Colonic mucosa (tissue), 4 donors: ENCODE data around the gene SYNDIG1. TPM values are rescaled to one million over a fixed set of nuclear protein-coding genes. Genes with fewer than 3 reads are reported as not detected.

Source experiments
- DNase-seq: peaks from one replicate; pipeline ENCODE4 v3.0.0-alpha.2; 2020
- H3K27ac ChIP-seq: fragments of 200-600 bp; one replicate; pipeline ENCODE4 v1.8.0; 2021
- H3K27me3 ChIP-seq: fragments of 200-600 bp; one replicate; pipeline ENCODE4 v1.8.0; 2021
- H3K36me3 ChIP-seq: fragments of 200-600 bp; one replicate; pipeline ENCODE4 v1.8.0; 2021
- H3K4me1 ChIP-seq: fragments of 200-600 bp; one replicate; pipeline ENCODE4 v1.8.0; 2021; ENCODE audit warnings: mild to moderate bottlenecking
- H3K4me3 ChIP-seq: fragments of 200-600 bp; one replicate; pipeline ENCODE4 v1.8.0; 2021
- H3K9ac ChIP-seq, 2 donors: one replicate each; pipeline ENCODE4 v1.7.0; 2013; ENCODE audit warnings: control low read depth in 2 of 2, low read depth in 2 of 2, low read length in 2 of 2
- H3K9me3 ChIP-seq: fragments of 200-600 bp; one replicate; pipeline ENCODE4 v1.8.0; 2021
- intact Hi-C: fragments of 100-400 bp; cut with DNase I; formaldehyde crosslinking; loops from one replicate; pipeline ENCODE4 v1.14.1; 2022
- total RNA-seq, 2 donors: library from RNA; stranded (reverse); fragmentation: NEBNext Ultra II Directional in 1 of 2; extraction: Animal tissue kit (Norgen Biotek cat#: 25700) in 1 of 2; gene quantifications; one replicate each; pipeline ENCODE4 v1.2.1, GENCODE V29; 2021
- TF ChIP-seq, protein P1 (sequence below): fragments of 200-600 bp; IDR thresholded peaks from one replicate; pipeline ENCODE4 v1.8.0; 2022; ENCODE audit warnings: antibody characterized with exemption, mild to moderate bottlenecking
- donor health status: healthy.
- donor health status: DM: no; HTN: no; CAD: no.
- donor health status: DM: no; HTN: no; CAD: no.

Gene SYNDIG1
- total RNA-seq, 2 donors from 2014 or later, result 0.10 to 0.19 TPM

DNA sequence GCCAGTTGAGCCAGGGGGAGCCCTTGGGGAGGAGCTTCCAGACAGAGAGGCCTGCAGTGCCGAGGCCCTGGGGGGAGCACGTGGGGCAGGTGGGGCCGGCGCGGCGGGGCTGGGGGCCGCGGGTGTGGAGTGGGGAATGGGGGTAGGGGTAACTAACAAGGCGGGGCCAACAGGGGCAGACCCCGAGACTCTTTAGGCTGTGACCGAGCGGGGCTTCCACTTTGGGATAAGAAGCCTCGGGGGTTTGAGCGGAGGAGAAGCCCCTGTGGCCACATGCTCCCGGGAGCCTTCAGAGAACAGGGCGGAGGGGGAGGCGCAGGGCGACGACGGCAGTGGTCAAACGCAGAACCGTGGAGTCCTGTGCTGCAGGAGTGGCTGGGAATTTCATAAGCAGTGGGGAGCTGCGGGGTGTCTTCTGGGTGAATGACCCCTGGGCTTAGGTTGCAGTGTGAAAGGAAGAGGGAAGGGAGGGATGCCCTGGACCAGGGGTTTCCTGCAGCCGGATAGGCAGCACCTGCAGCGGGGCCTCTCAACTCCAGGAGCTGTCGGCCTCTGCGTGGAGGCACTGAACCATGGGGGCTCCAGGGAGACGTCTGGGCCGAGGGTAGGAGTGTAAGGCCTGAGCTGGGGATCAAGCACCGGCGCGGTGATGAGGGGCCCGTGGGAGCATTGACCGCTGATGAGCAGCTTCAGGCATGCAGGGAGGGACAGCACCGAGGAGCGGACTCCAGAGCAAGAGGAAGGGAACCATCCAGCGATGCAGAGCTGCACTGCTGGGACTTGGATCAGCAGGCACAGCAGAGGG is 121.0 kb downstream of the SYNDIG1 start:
- no peaks in the 10 kb centered on the region for H3K27me3 ChIP-seq
- no peak overlapping the region for H3K9ac ChIP-seq
- H3K27ac ChIP-seq, result no peak overlapping the region
- H3K4me1 ChIP-seq, result no peaks in the 10 kb centered on the region
- no peak for DNase-seq
- intact Hi-C loops, result no loop called here
- H3K36me3 ChIP-seq, result no peaks in the 10 kb centered on the region
- no peak overlapping the region for H3K4me3 ChIP-seq
- TF ChIP-seq, protein P1, sequence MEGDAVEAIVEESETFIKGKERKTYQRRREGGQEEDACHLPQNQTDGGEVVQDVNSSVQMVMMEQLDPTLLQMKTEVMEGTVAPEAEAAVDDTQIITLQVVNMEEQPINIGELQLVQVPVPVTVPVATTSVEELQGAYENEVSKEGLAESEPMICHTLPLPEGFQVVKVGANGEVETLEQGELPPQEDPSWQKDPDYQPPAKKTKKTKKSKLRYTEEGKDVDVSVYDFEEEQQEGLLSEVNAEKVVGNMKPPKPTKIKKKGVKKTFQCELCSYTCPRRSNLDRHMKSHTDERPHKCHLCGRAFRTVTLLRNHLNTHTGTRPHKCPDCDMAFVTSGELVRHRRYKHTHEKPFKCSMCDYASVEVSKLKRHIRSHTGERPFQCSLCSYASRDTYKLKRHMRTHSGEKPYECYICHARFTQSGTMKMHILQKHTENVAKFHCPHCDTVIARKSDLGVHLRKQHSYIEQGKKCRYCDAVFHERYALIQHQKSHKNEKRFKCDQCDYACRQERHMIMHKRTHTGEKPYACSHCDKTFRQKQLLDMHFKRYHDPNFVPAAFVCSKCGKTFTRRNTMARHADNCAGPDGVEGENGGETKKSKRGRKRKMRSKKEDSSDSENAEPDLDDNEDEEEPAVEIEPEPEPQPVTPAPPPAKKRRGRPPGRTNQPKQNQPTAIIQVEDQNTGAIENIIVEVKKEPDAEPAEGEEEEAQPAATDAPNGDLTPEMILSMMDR, result no peak
- H3K9me3 ChIP-seq, result no peaks in the 10 kb centered on the region

DNA sequence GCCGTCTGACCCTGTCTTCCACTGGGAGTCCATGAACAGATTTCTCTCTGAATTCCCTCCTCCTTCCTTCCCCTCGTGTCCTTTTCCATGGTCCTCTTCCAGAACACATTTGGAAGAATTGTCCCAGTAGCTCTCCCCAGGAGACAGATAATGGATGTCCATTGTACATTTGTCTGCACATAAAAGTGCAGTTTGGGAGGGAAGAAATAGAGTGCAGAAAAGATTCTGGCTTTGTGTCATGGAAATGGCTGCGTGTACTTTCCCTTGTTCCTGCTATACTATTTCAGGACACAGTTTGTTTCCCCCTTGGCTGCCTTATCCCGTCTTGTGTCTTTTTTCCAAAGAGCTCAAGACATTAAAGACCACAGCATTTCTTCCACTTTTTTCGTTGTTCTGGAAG is 127.6 kb downstream of the SYNDIG1 start:
- no peak overlapping the region for H3K4me3 ChIP-seq
- no peak overlapping the region for H3K9ac ChIP-seq
- TF ChIP-seq, protein P1, result no peak
- no peak for DNase-seq
- H3K36me3 ChIP-seq, result no peaks in the 10 kb centered on the region
- intact Hi-C loops, result no loop called here
- H3K4me1 ChIP-seq, result no peaks in the 10 kb centered on the region
- no peak overlapping the region for H3K27ac ChIP-seq
- no peaks in the 10 kb centered on the region for H3K27me3 ChIP-seq
- H3K9me3 ChIP-seq, result no peaks in the 10 kb centered on the region

DNA sequence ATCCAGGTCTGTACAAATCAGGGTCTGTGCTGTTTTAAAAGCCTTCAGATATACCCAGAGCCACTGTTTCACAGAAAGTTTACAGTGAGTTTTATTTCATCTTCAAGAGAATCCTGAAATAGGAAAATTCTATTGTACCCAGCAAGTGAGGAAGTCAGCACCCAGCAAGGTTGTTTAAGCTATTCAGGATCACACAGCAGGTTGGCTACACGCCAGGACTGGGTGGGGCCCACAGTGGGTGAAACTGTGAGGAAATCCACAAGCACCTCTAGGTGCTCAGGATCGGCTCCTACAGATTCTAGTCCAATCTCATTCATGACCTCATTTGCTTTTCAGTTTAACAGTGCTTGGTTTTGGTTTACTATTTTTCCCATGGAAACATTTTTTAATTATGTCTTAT is 128.9 kb downstream of the SYNDIG1 start:
- intact Hi-C loops, result no loop called here
- H3K4me3 ChIP-seq, result no peak overlapping the region

DNA sequence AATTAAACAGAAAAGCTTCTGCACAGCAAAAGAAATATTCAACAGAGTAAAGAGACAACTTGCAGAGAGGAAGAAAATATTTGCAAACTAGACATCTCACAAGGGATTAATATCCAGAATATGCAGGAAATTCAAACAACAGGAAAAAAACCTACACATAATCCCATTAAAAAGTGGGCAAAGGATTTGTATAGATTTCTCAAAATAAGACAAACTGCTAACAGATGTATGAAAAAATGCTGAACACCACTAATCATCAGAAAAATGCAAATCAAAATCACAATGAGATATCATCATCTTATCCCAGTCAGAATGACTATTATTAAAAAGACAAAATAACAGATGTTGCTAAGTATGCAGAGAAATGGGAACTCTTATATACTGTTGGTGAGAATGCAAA is 129.6 kb downstream of the SYNDIG1 start:
- Histone ChIP-seq H3K9me3 (no peaks in the 10 kb centered on the region), H3K4me3 (no peak overlapping the region), H3K4me1 (no peaks in the 10 kb centered on the region), H3K27ac (no peak overlapping the region), H3K36me3 (no peaks in the 10 kb centered on the region), H3K9ac (no peak overlapping the region), H3K27me3 (no peaks in the 10 kb centered on the region)
- intact Hi-C loops, result no loop called here
- no peak for DNase-seq
- TF ChIP-seq, protein P1, result no peak

More for the DNA sequence above, 128.9 kb downstream of the SYNDIG1 start:
- TF ChIP-seq, protein P1, result no peak
- Histone ChIP-seq H3K27me3 (no peaks in the 10 kb centered on the region), H3K9me3 (no peaks in the 10 kb centered on the region), H3K4me1 (no peaks in the 10 kb centered on the region), H3K9ac (no peak overlapping the region), H3K36me3 (no peaks in the 10 kb centered on the region), H3K27ac (no peak overlapping the region)
- DNase-seq, result no peak

DNA sequence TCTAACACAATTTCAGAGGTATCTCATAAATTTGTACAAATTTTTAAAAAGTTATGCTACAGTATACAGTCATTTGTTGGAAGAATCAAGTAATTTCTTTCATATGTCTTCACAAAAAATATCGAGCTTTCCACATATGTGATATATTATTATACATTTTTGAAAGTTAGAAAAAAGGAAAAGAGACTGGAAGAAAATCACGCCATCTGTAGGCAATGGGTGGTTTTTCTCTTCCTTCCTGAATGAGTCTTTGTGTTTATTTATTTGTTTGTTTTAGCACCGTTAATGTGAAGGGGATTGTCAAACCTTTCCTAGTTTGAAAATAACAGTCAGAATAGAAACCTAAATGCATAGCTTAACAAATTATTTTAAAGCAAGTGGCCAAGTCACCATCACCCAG is 130.6 kb downstream of the SYNDIG1 start:
- Histone ChIP-seq H3K27me3 (no peaks in the 10 kb centered on the region), H3K9me3 (no peaks in the 10 kb centered on the region), H3K36me3 (no peaks in the 10 kb centered on the region), H3K27ac (no peak overlapping the region), H3K9ac (no peak overlapping the region), H3K4me3 (no peak overlapping the region), H3K4me1 (no peaks in the 10 kb centered on the region)
- DNase-seq, result no peak
- TF ChIP-seq, protein P1, result no peak
- intact Hi-C loops, result no loop called here
